GM19351 (cell line): ENCODE results near the gene OGDH.
"Not testable (repeated sequence)": the region's sequence is repeated elsewhere in the genome, so short reads cannot be mapped to it uniquely, and the experiment has no call there.

Experiments used
- ATAC-seq: cut with Tn5 transposase; IDR thresholded peaks from one replicate; pipeline ENCODE4 v1.9.1; 2021; ENCODE audit warnings: mild to moderate bottlenecking, moderate library complexity; ENCODE audit not compliant: unreplicated experiment

OGDH gene

DNA sequence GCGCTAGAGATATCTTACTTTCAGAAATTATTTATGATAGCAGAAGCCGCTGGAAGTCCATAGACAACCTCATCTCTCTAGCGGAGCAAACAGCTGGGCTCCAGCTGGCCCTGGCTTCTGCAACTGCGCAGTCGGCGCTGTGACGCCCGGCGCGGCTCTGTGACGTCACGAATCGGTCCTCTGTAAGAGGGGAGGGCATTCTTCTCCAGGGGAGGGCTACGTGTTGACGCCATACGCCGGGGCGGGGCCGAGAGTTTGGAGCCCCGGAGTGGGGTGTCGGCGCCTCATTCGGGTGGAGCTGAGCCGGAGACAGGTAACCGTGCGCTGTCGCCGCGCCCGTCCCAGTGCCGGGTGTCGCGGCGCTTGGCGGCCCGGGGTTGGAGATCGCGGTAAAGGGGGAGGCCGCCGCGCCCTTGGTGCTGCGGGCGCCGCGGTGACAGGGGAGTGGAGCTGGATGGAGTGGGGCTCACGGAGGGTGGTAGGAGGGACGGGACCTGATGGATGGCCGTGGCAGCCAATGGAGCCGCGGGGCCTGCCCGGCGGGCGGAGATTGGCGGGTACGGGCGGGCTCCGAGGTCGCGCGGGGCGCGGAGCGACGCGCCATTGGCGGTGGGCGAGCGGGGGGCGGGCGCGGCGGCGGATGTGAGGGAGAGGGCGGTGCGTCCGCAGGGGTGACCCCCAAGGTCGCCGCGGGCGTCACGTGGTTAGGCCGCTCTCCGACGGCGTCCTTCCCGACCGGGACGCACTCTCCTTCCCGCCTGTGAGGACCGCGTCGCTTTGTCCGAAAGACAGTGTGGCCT is at the start of gene OGDH:
Gene OGDH, plus strand, starts transcription at position 287 of the 800 bp plus-strand sequence. CDS start 17,717 bp downstream, outside the sequence.
- ATAC-seq, result peak; percentile 90

DNA sequence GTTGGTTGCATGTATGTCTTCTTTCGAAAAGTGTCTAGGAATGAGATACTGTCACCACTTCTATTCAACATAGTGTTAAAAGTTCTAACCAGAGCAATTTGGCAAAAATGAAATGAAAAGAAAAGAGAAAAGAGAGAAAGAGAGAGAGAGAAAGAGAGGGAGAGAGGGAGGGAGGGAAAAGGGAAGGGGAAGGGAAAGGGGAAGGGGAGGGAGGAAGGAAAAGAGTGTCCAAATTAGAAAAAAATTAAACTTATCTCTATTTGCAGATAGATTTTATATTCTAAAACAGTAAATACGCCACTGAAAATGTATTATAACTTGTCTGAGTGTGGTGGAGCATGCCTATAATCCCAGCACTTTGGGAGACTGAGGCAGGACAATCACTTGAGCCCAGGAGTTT is 48.9 kb upstream of the OGDH start:
- ATAC-seq, result no peak

GRCh38 chr7:44559485-44559884 is 46.9 kb upstream of the OGDH start:
- ATAC-seq, result no peak

DNA sequence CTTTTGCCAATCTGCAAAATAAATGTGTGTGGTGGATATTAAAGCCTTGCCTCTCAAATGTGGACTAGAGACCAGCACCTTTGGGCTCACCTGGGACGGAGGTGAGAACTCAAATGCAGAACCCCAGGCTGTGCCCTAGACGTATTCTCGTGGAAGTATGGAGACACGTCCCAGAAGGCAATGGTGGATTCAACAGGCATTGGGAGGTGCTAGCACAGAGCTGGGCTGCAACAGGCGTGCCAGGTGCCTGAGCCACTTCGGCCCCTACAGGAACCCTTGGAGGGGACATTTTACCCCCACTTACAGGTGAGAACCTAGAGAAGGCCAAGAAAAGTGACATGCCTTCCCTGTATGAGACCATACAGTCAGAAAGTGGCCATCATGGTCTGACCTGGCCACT is 44.9 kb upstream of the OGDH start:
- ATAC-seq, result no peak

DNA sequence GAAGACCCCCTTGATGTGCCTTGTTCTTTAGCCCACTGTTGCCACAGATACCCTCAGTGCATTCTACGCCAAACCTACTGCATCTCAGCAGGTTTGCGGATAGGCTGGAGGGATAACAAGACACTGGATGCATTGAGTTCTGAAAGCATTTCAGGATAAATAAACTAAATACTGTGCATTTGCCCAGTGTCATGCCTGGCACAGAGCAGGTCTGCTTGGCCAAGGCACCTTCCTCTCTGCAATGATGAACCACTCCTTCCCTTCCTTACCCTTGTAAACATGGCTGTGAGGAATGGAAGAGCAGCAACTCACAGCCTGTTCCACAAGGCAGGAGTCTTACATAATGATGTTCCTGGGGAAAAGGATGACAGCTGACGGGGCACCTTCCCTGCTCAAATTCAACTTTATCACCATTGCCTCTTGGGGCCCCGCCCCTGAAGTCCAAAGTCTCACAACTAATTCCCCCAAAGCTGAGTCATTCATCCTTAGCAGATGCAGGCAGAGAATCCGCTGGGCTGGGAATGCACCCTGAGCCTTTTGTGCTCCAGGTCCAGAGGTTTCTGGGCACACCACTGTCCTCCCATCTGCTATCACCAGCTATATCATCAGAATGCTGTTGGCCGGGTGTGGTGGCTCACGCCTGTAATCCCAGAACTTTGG is 44.3 kb upstream of the OGDH start:
- no peak for ATAC-seq

DNA sequence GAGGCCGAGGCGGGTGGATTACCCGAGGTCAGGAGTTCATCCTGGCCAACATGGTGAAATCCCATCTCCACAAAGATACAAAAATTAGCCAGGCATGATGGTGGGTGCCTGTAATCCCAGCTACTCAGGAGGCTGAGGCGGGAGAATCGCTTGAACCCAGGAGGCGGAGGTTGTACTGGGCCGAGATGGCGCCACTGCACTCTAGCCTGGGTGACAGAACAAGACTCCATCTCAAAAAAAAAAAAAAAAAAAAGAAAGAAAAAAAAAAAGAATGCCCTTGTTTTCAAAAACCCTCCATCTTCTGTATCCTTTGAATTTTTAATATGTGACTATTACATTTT is 43.8 kb upstream of the OGDH start:
- ATAC-seq, result not testable (repeated sequence)

- ATAC-seq, result no peak
Observed at GRCh38 chr7:44563171-44563679, 43.2 kb upstream of the OGDH start.

- no peak for ATAC-seq
Observed at GRCh38 chr7:44564606-44565005, 41.8 kb upstream of the OGDH start.

GRCh38 chr7:44565097-44565794 is 41.2 kb upstream of the OGDH start:
- ATAC-seq, result peak; percentile 73

GRCh38 chr7:44565795-44566559 is 40.5 kb upstream of the OGDH start:
- ATAC-seq, result no peak

DNA sequence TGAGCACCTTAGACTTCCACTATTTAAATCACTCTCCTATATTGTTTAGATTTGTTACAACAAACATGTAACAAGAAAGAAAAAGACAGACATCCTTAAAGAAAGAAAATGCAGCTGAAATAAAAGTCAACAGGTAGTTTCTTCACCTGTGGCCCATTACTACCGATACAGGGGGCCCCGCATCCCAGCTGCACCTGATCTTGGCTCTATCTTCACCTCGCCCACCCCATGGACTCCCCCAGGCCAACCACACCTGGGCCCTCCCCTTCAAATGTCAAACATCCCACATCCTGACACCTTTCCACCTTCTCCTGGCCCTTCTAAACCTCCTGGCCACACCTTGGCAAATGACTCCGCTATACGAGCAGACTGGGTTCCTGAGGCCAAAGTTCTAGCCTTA is 39.7 kb upstream of the OGDH start:
- ATAC-seq, result no peak

DNA sequence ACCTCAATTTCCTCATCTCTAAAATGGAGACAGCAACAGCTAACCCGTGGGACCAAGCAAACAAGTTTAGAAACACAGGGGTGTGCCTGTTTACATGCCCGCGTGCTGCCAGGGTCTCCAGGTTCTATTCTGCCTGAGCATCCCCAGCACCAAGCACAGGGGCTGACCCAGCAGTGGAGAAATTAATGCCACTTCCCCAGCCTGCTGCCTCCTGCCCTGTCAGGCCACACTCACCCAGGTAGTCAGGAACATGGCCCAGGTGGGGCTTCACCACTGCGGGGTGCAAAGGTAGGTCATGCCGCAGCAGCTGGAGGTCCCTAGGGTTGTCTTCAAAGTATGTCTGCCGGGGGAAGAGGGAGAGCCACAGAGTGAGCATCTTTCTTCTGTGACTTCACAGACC is 38.5 kb upstream of the OGDH start:
- ATAC-seq, result no peak

DNA sequence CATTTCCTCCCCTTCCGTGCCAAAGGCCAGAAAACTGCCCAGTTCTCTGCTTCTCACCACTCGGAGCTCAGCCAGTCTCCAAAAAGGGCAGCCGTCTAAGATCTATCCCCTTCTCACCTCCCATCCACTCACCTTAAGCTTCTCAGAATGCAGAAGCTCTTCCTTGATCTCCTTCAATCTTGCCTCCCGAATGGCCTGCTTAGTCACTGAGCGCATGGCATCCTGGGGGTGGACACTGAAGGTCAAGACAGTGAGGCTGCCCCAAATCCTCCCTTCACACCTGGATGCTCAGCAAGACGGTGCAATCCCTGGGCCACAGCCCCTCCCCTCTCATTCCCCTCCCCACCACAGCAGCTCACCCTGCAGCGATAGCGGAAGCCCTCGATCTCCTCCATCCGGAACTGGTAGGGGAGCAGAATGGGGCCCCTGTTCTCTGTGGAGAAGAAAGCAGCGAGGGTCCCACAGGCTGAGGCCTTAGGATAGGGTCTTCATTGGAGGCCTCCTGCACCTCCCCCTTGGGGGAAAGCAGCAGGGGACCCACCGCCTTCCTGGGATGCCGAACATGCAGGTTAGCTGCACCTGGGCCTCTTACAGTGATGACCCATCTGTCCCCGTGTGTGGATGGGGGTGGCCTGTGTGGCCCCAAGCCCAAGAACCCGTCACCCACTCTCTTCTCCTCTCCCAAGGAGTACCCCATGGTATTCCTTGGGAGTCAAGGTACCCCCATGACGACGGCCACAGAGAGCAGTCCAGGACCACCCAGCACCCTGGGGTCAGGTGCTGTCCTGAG is 37.5 kb upstream of the OGDH start:
- ATAC-seq, result no peak

DNA sequence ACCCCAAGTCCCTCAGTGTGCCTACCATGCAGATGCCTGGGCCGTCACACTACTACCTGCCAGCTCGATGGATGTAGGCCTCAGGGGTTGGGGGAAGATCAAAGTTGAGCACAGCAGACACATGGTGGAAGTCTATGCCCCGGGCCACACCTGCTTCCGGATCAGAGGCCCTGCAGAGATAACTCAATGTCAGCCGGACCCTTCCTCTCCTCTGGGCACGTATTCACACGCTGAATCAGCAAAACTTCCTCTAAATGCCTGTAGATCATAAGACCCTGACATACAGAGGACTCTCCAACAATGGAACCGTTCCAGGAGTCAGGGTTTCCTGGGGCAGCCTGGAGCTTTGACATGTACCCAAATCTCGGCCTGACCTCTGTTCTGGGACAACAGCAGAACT is 36.5 kb upstream of the OGDH start:
- ATAC-seq, result no peak

GRCh38 chr7:44572771-44573170 is 33.7 kb upstream of the OGDH start:
- ATAC-seq, result no peak

- ATAC-seq, result peak; percentile 96
Observed at GRCh38 chr7:44573464-44574286, 32.8 kb upstream of the OGDH start, which contains the start of gene DDX56. Gene DDX56, minus strand, starts transcription at chr7:44573908. Its CDS starts 13 bp downstream, at chr7:44573895.

DNA sequence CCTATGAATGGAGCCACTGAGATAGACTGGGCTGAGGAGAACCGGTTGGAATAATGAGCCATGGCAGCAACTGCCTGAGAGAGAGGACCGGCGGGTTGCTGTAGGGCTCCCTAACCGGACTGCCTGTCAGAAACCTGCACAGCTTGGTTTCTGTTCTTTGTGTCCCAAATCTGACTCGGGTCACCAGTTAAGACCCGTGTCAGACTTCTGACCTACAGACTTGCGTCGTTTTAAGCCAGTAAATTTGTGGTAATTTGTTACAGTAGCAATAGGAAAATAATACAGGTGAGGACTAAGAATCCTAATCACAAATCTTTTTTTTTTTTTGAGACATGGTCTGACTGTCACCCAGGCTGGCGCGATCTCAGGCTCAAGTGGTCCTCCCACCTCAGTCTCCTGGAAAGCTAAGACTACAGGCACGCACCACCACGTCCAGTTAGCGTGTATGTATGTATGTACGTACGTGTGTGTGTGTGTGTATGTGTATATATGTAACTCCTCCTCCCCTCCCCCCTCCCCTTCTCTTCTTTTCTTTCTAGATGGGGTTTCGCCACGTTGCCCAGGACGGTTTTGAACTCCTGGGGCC is 32.0 kb upstream of the OGDH start:
- no peak for ATAC-seq

GRCh38 chr7:44575054-44575453 is 31.4 kb upstream of the OGDH start:
- no peak for ATAC-seq

DNA sequence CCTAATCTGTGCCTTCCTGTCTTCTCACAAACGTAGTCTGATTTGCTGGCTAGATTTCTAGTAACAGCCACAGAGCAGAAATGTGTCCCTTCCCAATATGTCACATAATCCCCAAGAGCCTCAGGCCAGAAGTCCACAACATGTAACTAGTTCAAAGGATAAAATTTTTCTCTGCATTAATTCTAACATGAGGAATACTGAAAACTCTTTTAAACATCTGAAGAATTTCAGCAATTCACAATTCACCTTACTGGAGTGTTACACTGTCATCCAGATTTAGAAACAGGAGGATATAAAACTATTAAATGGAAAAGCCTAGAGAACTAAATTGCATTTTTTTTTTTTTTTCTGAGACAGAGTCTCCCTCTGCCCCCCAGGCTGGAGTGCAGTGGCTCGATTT is 30.2 kb upstream of the OGDH start:
- ATAC-seq, result no peak
